ENCODE data around the gene TSHZ2.

DNA sequence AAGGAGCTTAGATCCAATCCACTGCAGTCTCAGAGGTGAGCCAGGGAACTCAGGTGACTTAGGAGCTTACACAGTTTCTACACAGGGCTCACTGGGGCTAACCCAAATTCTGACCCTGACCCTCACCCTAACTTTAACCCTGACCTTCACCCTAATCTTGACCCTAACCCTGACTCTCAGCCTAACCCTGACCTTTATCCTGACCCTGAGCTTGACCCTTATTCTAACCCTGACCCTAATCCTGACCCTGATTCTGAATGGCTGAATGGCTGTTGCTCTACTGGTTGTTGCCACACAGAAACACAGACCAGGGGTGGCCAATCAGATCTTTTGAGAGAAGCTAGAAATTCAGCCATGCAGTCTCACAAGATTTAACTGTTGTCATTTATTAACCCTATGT, 180.1 kb downstream of the TSHZ2 start:
- TF ChIP-seq EZH2 (IDR thresholded peaks at IDR 0.05; ENCODE audit: borderline replicate concordance, insufficient read depth, low read length, poor library complexity, severe bottlenecking): no peak
- TF ChIP-seq, protein P1, sequence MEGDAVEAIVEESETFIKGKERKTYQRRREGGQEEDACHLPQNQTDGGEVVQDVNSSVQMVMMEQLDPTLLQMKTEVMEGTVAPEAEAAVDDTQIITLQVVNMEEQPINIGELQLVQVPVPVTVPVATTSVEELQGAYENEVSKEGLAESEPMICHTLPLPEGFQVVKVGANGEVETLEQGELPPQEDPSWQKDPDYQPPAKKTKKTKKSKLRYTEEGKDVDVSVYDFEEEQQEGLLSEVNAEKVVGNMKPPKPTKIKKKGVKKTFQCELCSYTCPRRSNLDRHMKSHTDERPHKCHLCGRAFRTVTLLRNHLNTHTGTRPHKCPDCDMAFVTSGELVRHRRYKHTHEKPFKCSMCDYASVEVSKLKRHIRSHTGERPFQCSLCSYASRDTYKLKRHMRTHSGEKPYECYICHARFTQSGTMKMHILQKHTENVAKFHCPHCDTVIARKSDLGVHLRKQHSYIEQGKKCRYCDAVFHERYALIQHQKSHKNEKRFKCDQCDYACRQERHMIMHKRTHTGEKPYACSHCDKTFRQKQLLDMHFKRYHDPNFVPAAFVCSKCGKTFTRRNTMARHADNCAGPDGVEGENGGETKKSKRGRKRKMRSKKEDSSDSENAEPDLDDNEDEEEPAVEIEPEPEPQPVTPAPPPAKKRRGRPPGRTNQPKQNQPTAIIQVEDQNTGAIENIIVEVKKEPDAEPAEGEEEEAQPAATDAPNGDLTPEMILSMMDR (IDR thresholded peaks at IDR 0.05; ENCODE audit: poor library complexity, severe bottlenecking): no peak
- TF ChIP-seq, protein P2, sequence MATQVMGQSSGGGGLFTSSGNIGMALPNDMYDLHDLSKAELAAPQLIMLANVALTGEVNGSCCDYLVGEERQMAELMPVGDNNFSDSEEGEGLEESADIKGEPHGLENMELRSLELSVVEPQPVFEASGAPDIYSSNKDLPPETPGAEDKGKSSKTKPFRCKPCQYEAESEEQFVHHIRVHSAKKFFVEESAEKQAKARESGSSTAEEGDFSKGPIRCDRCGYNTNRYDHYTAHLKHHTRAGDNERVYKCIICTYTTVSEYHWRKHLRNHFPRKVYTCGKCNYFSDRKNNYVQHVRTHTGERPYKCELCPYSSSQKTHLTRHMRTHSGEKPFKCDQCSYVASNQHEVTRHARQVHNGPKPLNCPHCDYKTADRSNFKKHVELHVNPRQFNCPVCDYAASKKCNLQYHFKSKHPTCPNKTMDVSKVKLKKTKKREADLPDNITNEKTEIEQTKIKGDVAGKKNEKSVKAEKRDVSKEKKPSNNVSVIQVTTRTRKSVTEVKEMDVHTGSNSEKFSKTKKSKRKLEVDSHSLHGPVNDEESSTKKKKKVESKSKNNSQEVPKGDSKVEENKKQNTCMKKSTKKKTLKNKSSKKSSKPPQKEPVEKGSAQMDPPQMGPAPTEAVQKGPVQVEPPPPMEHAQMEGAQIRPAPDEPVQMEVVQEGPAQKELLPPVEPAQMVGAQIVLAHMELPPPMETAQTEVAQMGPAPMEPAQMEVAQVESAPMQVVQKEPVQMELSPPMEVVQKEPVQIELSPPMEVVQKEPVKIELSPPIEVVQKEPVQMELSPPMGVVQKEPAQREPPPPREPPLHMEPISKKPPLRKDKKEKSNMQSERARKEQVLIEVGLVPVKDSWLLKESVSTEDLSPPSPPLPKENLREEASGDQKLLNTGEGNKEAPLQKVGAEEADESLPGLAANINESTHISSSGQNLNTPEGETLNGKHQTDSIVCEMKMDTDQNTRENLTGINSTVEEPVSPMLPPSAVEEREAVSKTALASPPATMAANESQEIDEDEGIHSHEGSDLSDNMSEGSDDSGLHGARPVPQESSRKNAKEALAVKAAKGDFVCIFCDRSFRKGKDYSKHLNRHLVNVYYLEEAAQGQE (IDR thresholded peaks at IDR 0.05; ENCODE audit: borderline replicate concordance): no peak
- no peak for TF ChIP-seq POLR2AphosphoS5 (IDR thresholded peaks at IDR 0.05)
- no peak for TF ChIP-seq TAF1 (IDR thresholded peaks at IDR 0.05; ENCODE audit: low read depth)
- no peak for TF ChIP-seq RAD21 (conservative IDR thresholded peaks at IDR 0.05)
- no peak for TF ChIP-seq MXI1 (conservative IDR thresholded peaks at IDR 0.05; ENCODE audit: poor library complexity, severe bottlenecking)
- no peak for TF ChIP-seq EP300 (conservative IDR thresholded peaks at IDR 0.05; ENCODE audit: poor library complexity, severe bottlenecking)
- no peak for TF ChIP-seq SMC3 (conservative IDR thresholded peaks at IDR 0.05; ENCODE audit: poor library complexity)
